Heart left ventricle (tissue), 16 donors: Measurements from ENCODE around the gene GPATCH2L. TPM values are rescaled to one million over a fixed set of nuclear protein-coding genes. Genes with fewer than 3 reads are reported as not detected.

ENCODE experiments used
- ATAC-seq, 4 donors: fragments of 200-7000 bp; cut with Tn5 transposase; one replicate each; pipeline ENCODE4 v1.9.1; 2020 to 2022; ENCODE audit warnings: moderate library complexity in 4 of 4, mild to moderate bottlenecking in 3 of 4, moderate number of reproducible peaks in 1 of 4
- DNase-seq, 5 donors: peaks; one replicate each; pipeline ENCODE4 v3.0.0-alpha.2; 2020
- H3K27ac ChIP-seq, 12 donors: fragments of 200-600 bp; sonication (generic) in 4 of 12; one replicate each; pipeline versions ENCODE4 v1.5.0 to v1.8.0; 2016 to 2022; ENCODE audit warnings: mild to moderate bottlenecking in 2 of 12
- H3K27me3 ChIP-seq, 9 donors: fragments of 200-600 bp; sonication (generic) in 2 of 9; one replicate each; pipeline versions ENCODE4 v1.5.1 to v1.8.0; 2016 to 2022; ENCODE audit warnings: mild to moderate bottlenecking in 3 of 9
- H3K36me3 ChIP-seq, 9 donors: fragments of 200-600 bp; sonication (generic) in 2 of 9; one replicate each; pipeline versions ENCODE4 v1.5.0 to v1.8.0; 2018 to 2022; ENCODE audit warnings: mild to moderate bottlenecking in 2 of 9
- H3K4me1 ChIP-seq, 12 donors: fragments of 200-600 bp; sonication (generic) in 4 of 12; one replicate each; pipeline versions ENCODE4 v1.5.0 to v1.8.0; 2016 to 2022; ENCODE audit warnings: mild to moderate bottlenecking in 3 of 12
- H3K4me3 ChIP-seq, 12 donors: fragments of 200-600 bp; sonication (generic) in 4 of 12; one replicate each; pipeline versions ENCODE4 v1.5.0 to v1.8.0; 2017 to 2022; ENCODE audit warnings: mild to moderate bottlenecking in 9 of 12, moderate library complexity in 4 of 12
- H3K9me3 ChIP-seq, 12 donors: fragments of 200-600 bp; sonication (generic) in 4 of 12; one replicate each; pipeline versions ENCODE4 v1.5.0 to v1.8.0; 2016 to 2022; ENCODE audit warnings: mild to moderate bottlenecking in 1 of 12
- POLR2A ChIP-seq, 2 donors: fragments of 450-650 bp; IDR thresholded peaks; one replicate each; pipeline ENCODE4 v1.6.1; 2017; ENCODE audit warnings: antibody characterized with exemption in 2 of 2, mild to moderate bottlenecking in 2 of 2, moderate library complexity in 2 of 2
- WGBS, 4 donors: extraction: QIAGEN DNeasy Blood & Tissue Kit in 2 of 4; methylation state at CpG; one replicate each; pipeline versions ENCODE4 v1.1.5 to v1.1.7; 2013 to 2018; 5-methylcytosine and 5-hydroxymethylcytosine counted together
- intact Hi-C, 10 donors: fragments of 100-400 bp; cut with DNase I; formaldehyde crosslinking; loops; one replicate each; pipeline versions ENCODE4 v1.11.1 to v1.14.2; 2022
- long read RNA-seq, 3 donors: library from polyadenylated mRNA; unstranded; transcript quantifications; one replicate each; pipeline ENCODE4 v2.0.0, GENCODE V29; 2020 to 2021
- polyA plus RNA-seq, 2 donors: library from polyadenylated mRNA; stranded (reverse); fragments of 200-250 nt; gene quantifications; one replicate each; pipeline ENCODE4 v1.2.3, GENCODE V29; 2013
- total RNA-seq, 9 donors: library from RNA; depleted of rRNA in 2 of 9; stranded (reverse); fragments of >200 nt in 2 of 9; fragmentation: NEBNext Ultra II Directional in 3 of 9; extraction: Animal tissue kit (Norgen Biotek cat#: 25700) in 3 of 9; gene quantifications; one replicate each; pipeline versions ENCODE4 v1.1.0 to v1.2.4, GENCODE V29; 2016 to 2023
- TF ChIP-seq, protein P1 (sequence below), 12 donors: fragments of 200-600 bp; sonication (generic) in 4 of 12; IDR thresholded peaks; one replicate each; pipeline versions ENCODE4 v1.5.0 to v1.8.0; 2018 to 2022; ENCODE audit warnings: antibody characterized with exemption in 12 of 12, mild to moderate bottlenecking in 5 of 12
- donor health status: ischemic (EF 13 %, LVEDD 7.1; RV severe dilation, severe dysfunction).
- donor health status: healthy with polysubstance abuse.
- donor health status: DM: no; HTN: yes; CAD: no.
- donor health status: DM: no; HTN: no; CAD: no.
- donor health status: ischemic (EF 25% LVEDD 6.9; RV normal size, moderate dysfunction).
- donor health status: ischemic (EF 25% LVEDD 5.7; RV mildly dilated, moderate dysfunction).
- donor health status: healthy.
- donor health status: DM: yes; HTN: yes; CAD: no.
- donor health status: ischemic (EF 35%, LVEDD 5.7; RV mildly dilated, moderate dysfunction).
- donor health status: nonischemic (EF 11% LVEDD 7.7; RV severe dilation, severe dysfunction).
- donor health status: DM: yes; HTN: yes; CAD: no.
- donor health status: PGD.
- donor health status: ischemic (EF 29% LVEDD 5.4; RV normal size, mild dysfunction).
- donor health status: nonischemic (EF 23%, LVEDD 6.1; RV moderate dilation, normal function).

The GPATCH2L gene
- total RNA-seq = 10 to 100 TPM; 21.0 to 32.8 (median 25.1) TPM
- 10 to 100 TPM in 1 of 2 donors, 1 to 10 TPM in 1; 5.7 to 13.9 TPM for polyA plus RNA-seq
- long read RNA-seq, donor 1, full-length matches to known transcripts = 4 of 15 reads
- long read RNA-seq, donor 1, partial matches to known transcripts = 5 of 15 reads
- long read RNA-seq, donor 1, other reads (novel, unspliced or antisense) = 6 of 15 reads
- long read RNA-seq, donor 2, full-length matches to known transcripts = 12 of 38 reads
- long read RNA-seq, donor 2, partial matches to known transcripts = 10 of 38 reads
- long read RNA-seq, donor 2, other reads (novel, unspliced or antisense) = 16 of 38 reads
- long read RNA-seq, donor 3, full-length matches to known transcripts = 3 of 16 reads
- long read RNA-seq, donor 3, partial matches to known transcripts = 6 of 16 reads
- long read RNA-seq, donor 3, other reads (novel, unspliced or antisense) = 7 of 16 reads

DNA sequence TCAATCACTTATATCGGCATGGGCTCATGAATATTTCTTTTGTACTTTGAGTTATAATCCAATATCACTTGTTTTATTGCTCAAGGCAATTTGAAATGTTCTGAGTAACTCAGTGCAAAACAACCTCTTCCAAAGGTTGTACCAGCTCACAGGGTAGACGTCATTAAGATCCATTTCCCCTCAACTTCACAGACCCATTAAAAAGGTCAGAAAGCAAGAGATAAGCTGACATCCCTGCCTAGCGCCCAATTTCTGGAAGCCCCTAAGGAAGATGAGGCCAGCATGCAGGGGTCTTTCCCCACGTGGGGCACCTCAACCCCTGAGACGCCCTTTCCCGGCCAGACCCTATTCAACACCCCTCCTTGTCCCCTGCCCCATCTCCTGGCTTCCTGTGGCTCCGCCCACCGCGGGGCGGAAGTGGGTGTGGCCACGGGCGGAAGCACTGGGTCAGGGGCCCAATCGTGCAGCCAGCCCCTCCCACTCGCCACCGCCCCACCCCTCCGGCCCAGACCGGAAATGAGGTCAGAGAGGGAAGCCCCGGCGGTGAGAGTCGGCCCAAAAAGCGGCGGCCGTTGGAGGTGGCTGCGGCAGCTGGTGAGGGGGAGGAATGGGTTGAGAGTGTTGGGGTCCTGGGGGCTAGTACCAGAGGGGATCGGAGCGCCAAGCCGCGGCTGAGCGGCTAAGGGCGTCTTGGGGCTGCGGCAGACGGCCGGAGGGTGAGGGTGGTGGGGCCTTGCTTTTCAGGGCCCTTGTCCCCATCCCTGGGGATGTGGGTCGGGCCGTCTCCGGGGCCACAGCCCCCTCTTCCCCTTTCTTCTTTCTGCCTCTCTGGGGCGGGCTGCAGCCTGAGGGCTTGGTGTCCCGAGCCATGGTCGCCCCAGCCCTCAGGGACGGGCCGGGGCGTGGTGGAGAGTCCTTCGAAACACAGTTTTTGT, at the start of gene GPATCH2L:
Gene GPATCH2L, plus strand, starts transcription at position 525 of the 935 bp plus-strand sequence. CDS start 2,442 bp downstream, outside the sequence.
- Histone ChIP-seq H3K27ac (peak within 1 kb of the TSS; percentile 68 to 94 (median 88)), H3K4me3 (peak within 1 kb of the TSS; percentile 53 to 100 (median 96)), H3K36me3 (peaks cover 0 to 24% (median 16%) of the 10 kb centered on the region in 9 donors), H3K4me1 (peaks cover 16 to 47% (median 39%) of the 10 kb centered on the region in 12 donors), H3K9me3 (no peaks in the 10 kb centered on the region), H3K27me3 (no peaks in the 10 kb centered on the region)
- ATAC-seq = peak; percentile 99 to 100 (median 100)
- peak; percentile 95 to 97 (median 95) for DNase-seq
- TF ChIP-seq, protein P1, sequence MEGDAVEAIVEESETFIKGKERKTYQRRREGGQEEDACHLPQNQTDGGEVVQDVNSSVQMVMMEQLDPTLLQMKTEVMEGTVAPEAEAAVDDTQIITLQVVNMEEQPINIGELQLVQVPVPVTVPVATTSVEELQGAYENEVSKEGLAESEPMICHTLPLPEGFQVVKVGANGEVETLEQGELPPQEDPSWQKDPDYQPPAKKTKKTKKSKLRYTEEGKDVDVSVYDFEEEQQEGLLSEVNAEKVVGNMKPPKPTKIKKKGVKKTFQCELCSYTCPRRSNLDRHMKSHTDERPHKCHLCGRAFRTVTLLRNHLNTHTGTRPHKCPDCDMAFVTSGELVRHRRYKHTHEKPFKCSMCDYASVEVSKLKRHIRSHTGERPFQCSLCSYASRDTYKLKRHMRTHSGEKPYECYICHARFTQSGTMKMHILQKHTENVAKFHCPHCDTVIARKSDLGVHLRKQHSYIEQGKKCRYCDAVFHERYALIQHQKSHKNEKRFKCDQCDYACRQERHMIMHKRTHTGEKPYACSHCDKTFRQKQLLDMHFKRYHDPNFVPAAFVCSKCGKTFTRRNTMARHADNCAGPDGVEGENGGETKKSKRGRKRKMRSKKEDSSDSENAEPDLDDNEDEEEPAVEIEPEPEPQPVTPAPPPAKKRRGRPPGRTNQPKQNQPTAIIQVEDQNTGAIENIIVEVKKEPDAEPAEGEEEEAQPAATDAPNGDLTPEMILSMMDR (IDR thresholded peaks at IDR 0.05) = no peak
- peak in 1 of 2 donors; percentile 76 for TF ChIP-seq POLR2A (IDR thresholded peaks at IDR 0.05)
- 3 to 4% (median 3%) methylated on average over 37 to 43 of the region's 43 CpGs for WGBS, 4 donors
- intact Hi-C loops = no loop called here

DNA sequence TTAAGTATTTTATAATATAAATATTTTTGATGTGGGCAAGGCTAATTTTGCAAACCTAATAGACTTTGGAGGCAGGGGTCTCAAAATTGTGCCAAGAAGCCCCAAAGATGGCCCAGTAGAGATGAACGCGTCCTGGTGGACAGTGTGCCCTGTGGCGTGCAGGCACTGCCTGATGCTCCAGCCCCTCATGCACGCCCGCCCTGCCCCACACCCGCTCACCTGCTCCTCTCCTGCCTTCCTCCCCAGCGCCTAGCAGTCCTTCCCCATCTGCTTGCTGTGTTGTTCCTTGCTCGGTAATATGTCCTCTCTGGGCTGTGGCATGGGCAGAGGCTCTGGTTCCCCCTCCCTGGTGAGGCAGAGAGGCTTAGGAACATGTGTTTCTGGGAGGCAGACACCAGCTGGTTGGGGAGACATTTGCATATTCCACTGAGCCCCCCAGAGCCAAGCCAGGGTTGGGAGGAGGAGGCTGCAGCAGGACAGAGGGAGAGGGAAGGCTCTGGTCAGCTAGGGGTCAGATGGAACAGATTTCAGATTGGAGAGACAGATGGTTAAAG, 46.8 kb upstream of the GPATCH2L start:
- ATAC-seq = no peak
- H3K27ac ChIP-seq = no peak overlapping the region
- H3K4me1 ChIP-seq = peaks cover 0 to 20% (median 2%) of the 10 kb centered on the region in 12 donors
- intact Hi-C loops = no loop called here
- no peak overlapping the region for H3K4me3 ChIP-seq
- H3K27me3 ChIP-seq = peaks cover 0 to 6% (median 0%) of the 10 kb centered on the region in 9 donors
- no peaks in the 10 kb centered on the region for H3K36me3 ChIP-seq
- WGBS, 4 donors = 78 to 84% (median 82%) methylated on average over 8 of the region's 8 CpGs
- TF ChIP-seq, protein P1 (IDR thresholded peaks at IDR 0.05) = no peak
- TF ChIP-seq POLR2A (IDR thresholded peaks at IDR 0.05) = no peak
- no peaks in the 10 kb centered on the region for H3K9me3 ChIP-seq
- DNase-seq = no peak

- Histone ChIP-seq H3K27ac (no peak overlapping the region), H3K4me1 (peaks cover 0 to 7% (median 0%) of the 10 kb centered on the region in 12 donors), H3K9me3 (no peaks in the 10 kb centered on the region), H3K36me3 (no peaks in the 10 kb centered on the region), H3K4me3 (no peak overlapping the region), H3K27me3 (peaks cover 0 to 6% (median 0%) of the 10 kb centered on the region in 9 donors)
- no peak for ATAC-seq
- intact Hi-C loops = no loop called here
- no peak for DNase-seq
- TF ChIP-seq, protein P1 (IDR thresholded peaks at IDR 0.05) = no peak
- no peak for TF ChIP-seq POLR2A (IDR thresholded peaks at IDR 0.05)
- WGBS, 4 donors = 86 to 88% (median 87%) methylated on average over 2 of the region's 2 CpGs
Observed at GRCh38 chr14:76106188-76106587, 45.5 kb upstream of the GPATCH2L start.
